Measurements from ENCODE around the gene PTPRE.

DNA sequence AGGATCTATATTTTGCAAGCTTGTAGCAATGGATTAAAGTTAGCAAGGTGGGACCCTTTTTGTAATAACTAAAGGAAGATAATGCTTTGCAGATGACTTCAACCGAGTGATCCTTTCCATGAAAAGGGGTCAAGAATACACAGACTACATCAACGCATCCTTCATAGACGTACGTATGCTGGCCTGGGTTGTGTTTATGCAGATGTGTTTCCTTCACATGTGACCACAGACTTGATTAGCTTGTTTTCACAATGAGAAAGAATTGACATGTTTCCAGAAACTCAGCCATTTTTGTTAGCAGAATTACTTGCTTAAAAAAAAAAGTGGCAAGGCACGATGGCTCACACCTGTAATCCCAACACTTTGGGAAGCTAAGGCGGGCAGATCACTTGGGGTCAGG is 165.1 kb downstream of the PTPRE start:
- TF ChIP-seq, protein P1, sequence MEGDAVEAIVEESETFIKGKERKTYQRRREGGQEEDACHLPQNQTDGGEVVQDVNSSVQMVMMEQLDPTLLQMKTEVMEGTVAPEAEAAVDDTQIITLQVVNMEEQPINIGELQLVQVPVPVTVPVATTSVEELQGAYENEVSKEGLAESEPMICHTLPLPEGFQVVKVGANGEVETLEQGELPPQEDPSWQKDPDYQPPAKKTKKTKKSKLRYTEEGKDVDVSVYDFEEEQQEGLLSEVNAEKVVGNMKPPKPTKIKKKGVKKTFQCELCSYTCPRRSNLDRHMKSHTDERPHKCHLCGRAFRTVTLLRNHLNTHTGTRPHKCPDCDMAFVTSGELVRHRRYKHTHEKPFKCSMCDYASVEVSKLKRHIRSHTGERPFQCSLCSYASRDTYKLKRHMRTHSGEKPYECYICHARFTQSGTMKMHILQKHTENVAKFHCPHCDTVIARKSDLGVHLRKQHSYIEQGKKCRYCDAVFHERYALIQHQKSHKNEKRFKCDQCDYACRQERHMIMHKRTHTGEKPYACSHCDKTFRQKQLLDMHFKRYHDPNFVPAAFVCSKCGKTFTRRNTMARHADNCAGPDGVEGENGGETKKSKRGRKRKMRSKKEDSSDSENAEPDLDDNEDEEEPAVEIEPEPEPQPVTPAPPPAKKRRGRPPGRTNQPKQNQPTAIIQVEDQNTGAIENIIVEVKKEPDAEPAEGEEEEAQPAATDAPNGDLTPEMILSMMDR (IDR thresholded peaks at IDR 0.05; ENCODE audit: insufficient read depth, low read length) = no peak
- TF ChIP-seq SPI1 (IDR thresholded peaks at IDR 0.05; ENCODE audit: borderline replicate concordance, low read depth) (no peak), GABPA (IDR thresholded peaks at IDR 0.05; ENCODE audit: low read depth) (no peak), POLR2AphosphoS5 (IDR thresholded peaks at IDR 0.05; ENCODE audit: low read depth) (no peak)
- TF ChIP-seq, protein P2, sequence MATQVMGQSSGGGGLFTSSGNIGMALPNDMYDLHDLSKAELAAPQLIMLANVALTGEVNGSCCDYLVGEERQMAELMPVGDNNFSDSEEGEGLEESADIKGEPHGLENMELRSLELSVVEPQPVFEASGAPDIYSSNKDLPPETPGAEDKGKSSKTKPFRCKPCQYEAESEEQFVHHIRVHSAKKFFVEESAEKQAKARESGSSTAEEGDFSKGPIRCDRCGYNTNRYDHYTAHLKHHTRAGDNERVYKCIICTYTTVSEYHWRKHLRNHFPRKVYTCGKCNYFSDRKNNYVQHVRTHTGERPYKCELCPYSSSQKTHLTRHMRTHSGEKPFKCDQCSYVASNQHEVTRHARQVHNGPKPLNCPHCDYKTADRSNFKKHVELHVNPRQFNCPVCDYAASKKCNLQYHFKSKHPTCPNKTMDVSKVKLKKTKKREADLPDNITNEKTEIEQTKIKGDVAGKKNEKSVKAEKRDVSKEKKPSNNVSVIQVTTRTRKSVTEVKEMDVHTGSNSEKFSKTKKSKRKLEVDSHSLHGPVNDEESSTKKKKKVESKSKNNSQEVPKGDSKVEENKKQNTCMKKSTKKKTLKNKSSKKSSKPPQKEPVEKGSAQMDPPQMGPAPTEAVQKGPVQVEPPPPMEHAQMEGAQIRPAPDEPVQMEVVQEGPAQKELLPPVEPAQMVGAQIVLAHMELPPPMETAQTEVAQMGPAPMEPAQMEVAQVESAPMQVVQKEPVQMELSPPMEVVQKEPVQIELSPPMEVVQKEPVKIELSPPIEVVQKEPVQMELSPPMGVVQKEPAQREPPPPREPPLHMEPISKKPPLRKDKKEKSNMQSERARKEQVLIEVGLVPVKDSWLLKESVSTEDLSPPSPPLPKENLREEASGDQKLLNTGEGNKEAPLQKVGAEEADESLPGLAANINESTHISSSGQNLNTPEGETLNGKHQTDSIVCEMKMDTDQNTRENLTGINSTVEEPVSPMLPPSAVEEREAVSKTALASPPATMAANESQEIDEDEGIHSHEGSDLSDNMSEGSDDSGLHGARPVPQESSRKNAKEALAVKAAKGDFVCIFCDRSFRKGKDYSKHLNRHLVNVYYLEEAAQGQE (IDR thresholded peaks at IDR 0.05; ENCODE audit: insufficient replicate concordance, low read depth) = no peak

Measured in HL-60 (cell line).